SK-N-SH (cell line): ENCODE data around the gene SRD5A1. TPM values are rescaled to one million over a fixed set of nuclear protein-coding genes. Genes with fewer than 3 reads are reported as not detected.

Source experiments
- CTCF ChIA-PET: fragments of 300-600, 350-600 bp; formaldehyde crosslinking; extraction: SDS; loops from one replicate; lab custom pipeline; 2021; lab: Yijun Ruan, JAX
- POLR2A ChIA-PET: fragments of 350-600 bp; sonication (Branson Sonifier 250); formaldehyde crosslinking; extraction: SDS; loops from one replicate; lab custom pipeline; 2020; ENCODE audit warnings: antibody characterized with exemption, inconsistent platforms; lab: Yijun Ruan, JAX
- DNase-seq: peaks from one replicate; pipeline ENCODE4 v3.0.0; 2012
- H2AFZ ChIP-seq: fragments of 200-600 bp; sonication (generic); 2 replicates; pipeline ENCODE4 v1.8.1; 2016; ENCODE audit warnings: antibody characterized with exemption, mild to moderate bottlenecking, low read depth
- H3F3A ChIP-seq: fragments of 200-600 bp; sonication (generic); replicated peaks from 2 replicates; pipeline ENCODE3; 2016; ENCODE audit warnings: antibody characterized with exemption, mild to moderate bottlenecking; ENCODE audit not compliant: insufficient read depth
- H3K27ac ChIP-seq, 2 experiments: fragments of 200-500 bp in 1 of 2; fragments of 200-600 bp in 1 of 2; sonication (Bioruptor generic) in 1 of 2; sonication (generic), shearing (Covaris generic) in 1 of 2; 2 replicates each; pipeline versions ENCODE4 v1.5.1 to v1.6.1; 2014 to 2016; ENCODE audit warnings: low read depth in 2 of 2, inconsistent platforms in 1 of 2, low read length in 1 of 2, mild to moderate bottlenecking in 1 of 2, mixed read lengths in 1 of 2
- H3K27me3 ChIP-seq: fragments of 200-600 bp; sonication (generic), shearing (Covaris generic); 2 replicates; pipeline ENCODE4 v1.6.1; 2016; ENCODE audit warnings: mixed run types; ENCODE audit not compliant: insufficient read depth
- H3K36me3 ChIP-seq, 2 experiments: fragments of 200-500 bp in 1 of 2; fragments of 200-600 bp in 1 of 2; sonication (Bioruptor generic) in 1 of 2; sonication (generic) in 1 of 2; replicated peaks in 1 of 2; 2 replicates each; pipeline versions ENCODE3 to v1.5.1; 2014 to 2016; ENCODE audit warnings: low read length in 1 of 2, mild to moderate bottlenecking in 1 of 2; ENCODE audit not compliant: insufficient read depth in 2 of 2, control insufficient read depth in 1 of 2
- H3K4me1 ChIP-seq, 2 experiments: fragments of 200-500 bp in 1 of 2; fragments of 200-600 bp in 1 of 2; sonication (Bioruptor generic) in 1 of 2; sonication (generic), shearing (Covaris generic) in 1 of 2; 2 replicates each; pipeline versions ENCODE4 v1.5.1 to v1.6.1; 2014 to 2016; ENCODE audit warnings: low read depth in 1 of 2, low read length in 1 of 2, mixed run types in 1 of 2; ENCODE audit not compliant: insufficient read depth in 2 of 2, control insufficient read depth in 1 of 2
- H3K4me2 ChIP-seq: fragments of 200-600 bp; sonication (generic), shearing (Covaris generic); 2 replicates; pipeline ENCODE4 v1.6.1; 2017; ENCODE audit warnings: mixed run types
- H3K4me3 ChIP-seq, 2 experiments: fragments of 200-500 bp in 1 of 2; fragments of 200-600 bp in 1 of 2; sonication (Bioruptor generic) in 1 of 2; sonication (generic), shearing (Covaris generic) in 1 of 2; 2 replicates each; pipeline versions ENCODE4 v1.5.1 to v1.8.1; 2014 to 2016; ENCODE audit warnings: low read depth in 2 of 2, inconsistent platforms in 1 of 2, low read length in 1 of 2, mild to moderate bottlenecking in 1 of 2, mixed read lengths in 1 of 2, moderate library complexity in 1 of 2
- H3K79me2 ChIP-seq: fragments of 200-600 bp; sonication (generic); 2 replicates; pipeline ENCODE4 v1.8.1; 2017; ENCODE audit warnings: mild to moderate bottlenecking; ENCODE audit not compliant: insufficient read depth
- H3K9ac ChIP-seq: fragments of 200-600 bp; sonication (generic); 2 replicates; pipeline ENCODE4 v1.6.1; 2017; ENCODE audit warnings: mixed run types
- H3K9me2 ChIP-seq: fragments of 200-600 bp; sonication (generic); 2 replicates; pipeline ENCODE4 v1.6.1; 2017; ENCODE audit warnings: mixed run types
- H3K9me3 ChIP-seq: fragments of 200-600 bp; sonication (generic); 2 replicates; pipeline ENCODE4 v1.6.1; 2017; ENCODE audit warnings: mixed run types, mild to moderate bottlenecking, moderate library complexity
- H4K20me1 ChIP-seq: fragments of 200-600 bp; sonication (generic); 2 replicates; pipeline ENCODE4 v1.6.1; 2017; ENCODE audit warnings: mild to moderate bottlenecking, mixed run types; ENCODE audit not compliant: insufficient read depth
- CHD2 ChIP-seq: fragments of 150-350 bp; IDR thresholded peaks from 2 replicates; pipeline ENCODE4 v1.6.1; 2018; ENCODE audit warnings: low read length; ENCODE audit not compliant: partially characterized antibody
- ELF1 ChIP-seq: IDR thresholded peaks from 2 replicates; pipeline ENCODE4 v1.4.0; 2012
- EP300 ChIP-seq, 2 experiments: IDR thresholded peaks; 2 replicates each; pipeline versions ENCODE4 v1.4.0 to v1.6.1; 2012; ENCODE audit warnings: borderline replicate concordance in 1 of 2, low read depth in 1 of 2, low read length in 1 of 2
- EZH2phosphoT487 ChIP-seq: fragments of 200-600 bp; sonication (generic); IDR thresholded peaks from 2 replicates; pipeline ENCODE4 v1.6.1; 2017; ENCODE audit warnings: low read depth, mixed run types, mild to moderate bottlenecking, antibody characterized with exemption, moderate library complexity, borderline replicate concordance
- FOXJ3 ChIP-seq: sonication (generic); formaldehyde crosslinking; IDR thresholded peaks from 2 replicates; pipeline ENCODE4 v1.5.1; 2020; ENCODE audit warnings: mild to moderate bottlenecking, missing genetic modification reagents
- GABPA ChIP-seq: IDR thresholded peaks from 2 replicates; pipeline ENCODE4 v1.4.0; 2012; ENCODE audit warnings: low read depth, mild to moderate bottlenecking
- JUND ChIP-seq: IDR thresholded peaks from 2 replicates; pipeline ENCODE4 v1.4.0; 2012
- NFIC ChIP-seq: IDR thresholded peaks from 2 replicates; pipeline ENCODE4 v1.4.0; 2012; ENCODE audit warnings: borderline replicate concordance
- PBX3 ChIP-seq: IDR thresholded peaks from 2 replicates; pipeline ENCODE4; 2012
- REST ChIP-seq: IDR thresholded peaks from 2 replicates; pipeline ENCODE4 v1.6.1; 2012; ENCODE audit warnings: mild to moderate bottlenecking, low read depth, low read length, moderate library complexity
- SIN3A ChIP-seq: IDR thresholded peaks from 2 replicates; pipeline ENCODE4 v1.6.1; 2012; ENCODE audit warnings: low read depth, mild to moderate bottlenecking, low read length, moderate library complexity, borderline replicate concordance
- TCF12 ChIP-seq: IDR thresholded peaks from 2 replicates; pipeline ENCODE4 v1.4.0; 2012
- TEAD4 ChIP-seq: IDR thresholded peaks from 2 replicates; pipeline ENCODE4 v1.4.0; 2012; ENCODE audit warnings: mild to moderate bottlenecking, borderline replicate concordance; ENCODE audit not compliant: insufficient read depth
- USF1 ChIP-seq: IDR thresholded peaks from 2 replicates; pipeline ENCODE4 v1.4.0; 2012; ENCODE audit warnings: low read depth, borderline replicate concordance
- USF2 ChIP-seq: fragments of 150-350 bp; IDR thresholded peaks from 2 replicates; pipeline ENCODE4 v1.6.1; 2017; ENCODE audit warnings: antibody characterized with exemption, low read length, low read depth, borderline replicate concordance
- YY1 ChIP-seq: IDR thresholded peaks from 2 replicates; pipeline ENCODE4 v1.4.0; 2012; ENCODE audit warnings: low read depth, mild to moderate bottlenecking
- WGBS: methylation state at CpG from one replicate; pipeline ENCODE4 v1.1.6; 2017; ENCODE audit warnings: low lambda C conversion rate; 5-methylcytosine and 5-hydroxymethylcytosine counted together
- polyA plus RNA-seq, 3 experiments: library from polyadenylated mRNA; depleted of rRNA; stranded (reverse); fragments of >200 nt; gene quantifications; 2 replicates each; pipeline ENCODE4 v1.2.3, GENCODE V29; 2012

Gene SRD5A1
- polyA plus RNA-seq, 1 of the 3 experiments (the other 2 are of a cell fraction), result 24.0 TPM

- TF ChIP-seq EP300 (IDR thresholded peaks at IDR 0.05; ENCODE audit: borderline replicate concordance in 1 of 2, low read depth in 1 of 2, low read length in 1 of 2) (no peak), SIN3A (no peak), TEAD4 (no peak)
- TF ChIP-seq, all 33 proteins: peak for 0
Observed at GRCh38 chr5:6599739-6600138, 33.5 kb upstream of the SRD5A1 start (continued).

- Histone ChIP-seq H3K9ac (no peak overlapping the region), H3K36me3 (peaks cover 63 to 88% of the 10 kb centered on the region in 2 experiments), H2AFZ (no peak overlapping the region), H3K9me2 (no peaks in the 10 kb centered on the region), H3K27me3 (no peaks in the 10 kb centered on the region), H4K20me1 (no peaks in the 10 kb centered on the region), H3F3A (peaks cover 11% of the 10 kb centered on the region), H3K4me3 (no peak overlapping the region), H3K4me1 (no peaks in the 10 kb centered on the region), H3K4me2 (no peak overlapping the region)
- POLR2A ChIA-PET, result no interaction called here
- CTCF ChIA-PET, result no interaction called here
- 96% methylated on average over 11 of the region's 11 CpGs for WGBS
- TF ChIP-seq TEAD4, result no peak
- no peak for TF ChIP-seq EZH2phosphoT487
- TF ChIP-seq USF2, result no peak
- no peak for TF ChIP-seq CHD2
- TF ChIP-seq GABPA, result no peak
- TF ChIP-seq YY1, result no peak
- no peak for TF ChIP-seq REST
- TF ChIP-seq JUND, result no peak
- no peak for TF ChIP-seq TCF12
- no peak for TF ChIP-seq FOXJ3 (CRISPR knock-in tag)
- TF ChIP-seq PBX3, result no peak
- no peak for TF ChIP-seq NFIC
- TF ChIP-seq ELF1, result no peak
- TF ChIP-seq USF1, result no peak
- TF ChIP-seq, all 33 proteins: peak for 0
- no peaks in the 10 kb centered on the region for H3K9me3 ChIP-seq
- no peak overlapping the region for H3K27ac ChIP-seq
- DNase-seq, result no peak
- H3K79me2 ChIP-seq, result no peaks in the 10 kb centered on the region
Observed at GRCh38 chr5:6601271-6601670, 32.0 kb upstream of the SRD5A1 start.
